Cardiac muscle cell (in vitro differentiated cells and primary cell): ENCODE measurements around the gene NFATC2. TPM values are rescaled to one million over a fixed set of nuclear protein-coding genes. Genes with fewer than 3 reads are reported as not detected.

Experiments
- DNase-seq, 2 donors: peaks; one replicate each; pipeline versions ENCODE4 v3.0.0 to v3.0.0-alpha.2; 2010 to 2017; ENCODE audit warnings: low read depth in 1 of 2, low spot score in 1 of 2
- H3K27ac ChIP-seq: fragments of 200-600 bp; sonication (generic); 2 replicates; pipeline ENCODE4 v1.5.1; 2016
- H3K27me3 ChIP-seq: fragments of 200-600 bp; sonication (generic); 2 replicates; pipeline ENCODE4 v1.6.0; 2016; ENCODE audit warnings: control low read depth
- H3K36me3 ChIP-seq: fragments of 200-600 bp; sonication (generic); 2 replicates; pipeline ENCODE4 v1.5.1; 2016; ENCODE audit warnings: control low read depth
- H3K4me1 ChIP-seq: fragments of 200-600 bp; sonication (generic); 2 replicates; pipeline ENCODE4 v1.8.1; 2017; ENCODE audit warnings: low read depth, mild to moderate bottlenecking, mixed run types
- H3K4me3 ChIP-seq: fragments of 200-600 bp; sonication (generic); 2 replicates; pipeline ENCODE4 v1.5.1; 2016; ENCODE audit warnings: mild to moderate bottlenecking
- H3K9me3 ChIP-seq: fragments of 200-600 bp; sonication (generic); 2 replicates; pipeline ENCODE4 v1.5.1; 2017; ENCODE audit warnings: low read depth, mild to moderate bottlenecking, control low read depth
- CTCF ChIP-seq: IDR thresholded peaks from 2 replicates; pipeline ENCODE4 v1.5.1; 2012; ENCODE audit warnings: low read depth, mild to moderate bottlenecking, low read length
- polyA plus RNA-seq: library from polyadenylated mRNA; unstranded; fragments of >200 nt; fragmentation: Nextera tagmentation; extraction: Ambion mirVana; gene quantifications from 2 replicates; pipeline ENCODE4 v1.2.1, GENCODE V29; 2016
- total RNA-seq: library from RNA; depleted of rRNA; stranded (reverse); fragments of >200 nt; gene quantifications from 2 replicates; pipeline ENCODE4 v1.2.3, GENCODE V29; 2016

NFATC2 gene
- total and polyA plus RNA-seq, 2 experiments from 2014 or later = 5.8 to 17.0 TPM

- Histone ChIP-seq H3K27ac (no peak overlapping the region), H3K9me3 (no peaks in the 10 kb centered on the region), H3K4me1 (peaks cover 22% of the 10 kb centered on the region), H3K4me3 (no peak overlapping the region), H3K36me3 (no peaks in the 10 kb centered on the region), H3K27me3 (no peaks in the 10 kb centered on the region)
- no peak for DNase-seq
- no peak for TF ChIP-seq CTCF
These were observed 46.5 kb downstream of the NFATC2 start for GRCh38 chr20:51495921-51496545.

- no peaks in the 10 kb centered on the region for H3K36me3 ChIP-seq
- no peak overlapping the region for H3K27ac ChIP-seq
- H3K27me3 ChIP-seq = no peaks in the 10 kb centered on the region
- H3K9me3 ChIP-seq = no peaks in the 10 kb centered on the region
- H3K4me1 ChIP-seq = peaks cover 29% of the 10 kb centered on the region
- DNase-seq = no peak
- H3K4me3 ChIP-seq = no peak overlapping the region
- TF ChIP-seq CTCF = no peak
These were observed 47.2 kb downstream of the NFATC2 start for GRCh38 chr20:51495291-51495690.

- no peak for TF ChIP-seq CTCF
- H3K27me3 ChIP-seq = no peaks in the 10 kb centered on the region
These were observed 48.0 kb downstream of the NFATC2 start for GRCh38 chr20:51494241-51495110.

GRCh38 chr20:51493346-51493791 lies 49.1 kb downstream of the NFATC2 start:
- Histone ChIP-seq H3K36me3 (no peaks in the 10 kb centered on the region), H3K27me3 (no peaks in the 10 kb centered on the region), H3K27ac (no peak overlapping the region), H3K9me3 (no peaks in the 10 kb centered on the region), H3K4me3 (no peak overlapping the region), H3K4me1 (peaks cover 29% of the 10 kb centered on the region)
- no peak for TF ChIP-seq CTCF
- DNase-seq = no peak

More at GRCh38 chr20:51494241-51495110, 48.0 kb downstream of the NFATC2 start:
- no peak for DNase-seq
- Histone ChIP-seq H3K9me3 (no peaks in the 10 kb centered on the region), H3K4me1 (peaks cover 29% of the 10 kb centered on the region), H3K27ac (no peak overlapping the region), H3K4me3 (no peak overlapping the region), H3K36me3 (no peaks in the 10 kb centered on the region)

- Histone ChIP-seq H3K4me3 (no peak overlapping the region), H3K36me3 (no peaks in the 10 kb centered on the region), H3K4me1 (peaks cover 38% of the 10 kb centered on the region), H3K9me3 (no peaks in the 10 kb centered on the region), H3K27ac (peak overlapping the region; percentile 80), H3K27me3 (no peaks in the 10 kb centered on the region)
- peak; percentile 88 to 94 for DNase-seq
- TF ChIP-seq CTCF = no peak
These were observed 50.1 kb downstream of the NFATC2 start for GRCh38 chr20:51492167-51493092.
